Measurements from ENCODE around the gene PTDSS2. TPM values are rescaled to one million over a fixed set of nuclear protein-coding genes. Genes with fewer than 3 reads are reported as not detected.

The PTDSS2 gene
- total RNA-seq, 1 experiment from 2014 or later, result 49.5 TPM

DNA sequence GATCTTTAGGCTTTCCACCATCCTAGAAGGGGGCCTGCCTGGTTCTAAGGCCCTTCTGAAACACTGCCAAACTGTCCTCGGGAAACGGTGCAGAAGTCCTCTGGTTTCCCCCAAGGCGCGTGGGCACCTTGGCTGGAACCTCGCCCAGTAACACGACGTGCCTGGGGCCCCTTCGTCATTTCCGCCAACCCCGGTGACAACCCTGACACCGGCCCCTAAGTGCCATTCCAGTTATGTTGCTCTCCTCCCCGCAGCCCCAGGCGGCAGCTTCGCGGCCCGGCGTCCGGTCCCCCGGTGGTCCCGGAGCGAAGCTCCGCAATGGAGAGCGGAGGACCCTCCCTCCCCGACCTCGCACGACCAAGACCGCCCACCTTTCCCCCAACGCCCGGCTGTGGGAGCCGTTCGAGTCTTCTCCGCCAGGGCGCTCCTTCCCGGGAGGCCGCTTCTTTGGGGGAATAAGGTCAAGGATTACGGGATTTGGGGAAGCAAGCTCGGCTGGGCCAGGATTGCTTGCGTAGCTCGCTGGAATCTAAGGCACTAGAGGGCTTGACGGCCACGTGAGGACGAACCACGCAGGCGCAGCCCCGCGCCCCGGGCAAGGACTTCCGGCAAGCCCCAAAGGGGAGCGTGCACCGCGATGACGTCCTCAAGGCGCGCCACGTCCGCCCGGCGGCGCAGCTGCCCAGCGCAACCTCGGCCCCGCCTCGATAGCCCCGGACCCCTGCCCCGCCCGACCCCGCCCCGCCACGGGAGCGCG lies 56.3 kb downstream of the PTDSS2 start:
- CTCF ChIA-PET, result interaction anchor here (0.6 to 2.1 kb wide), 8 partner anchors 8 to 277 kb away, joined by 3 to 17 read pairs (median 4); partner anchors contain the start of genes HRAS and PTDSS2
- peak; percentile 64; the same call in 1 of the 2 replicates for TF ChIP-seq MYBL2 (CRISPR knock-in tag; IDR thresholded peaks at IDR 0.05)
- TF ChIP-seq FOXK1 (CRISPR knock-in tag; IDR thresholded peaks at IDR 0.05), result peak; percentile 94
- TF ChIP-seq ZNF263 (CRISPR knock-in tag; IDR thresholded peaks at IDR 0.05; ENCODE audit: low read depth), result no peak
- TF ChIP-seq, protein P1, sequence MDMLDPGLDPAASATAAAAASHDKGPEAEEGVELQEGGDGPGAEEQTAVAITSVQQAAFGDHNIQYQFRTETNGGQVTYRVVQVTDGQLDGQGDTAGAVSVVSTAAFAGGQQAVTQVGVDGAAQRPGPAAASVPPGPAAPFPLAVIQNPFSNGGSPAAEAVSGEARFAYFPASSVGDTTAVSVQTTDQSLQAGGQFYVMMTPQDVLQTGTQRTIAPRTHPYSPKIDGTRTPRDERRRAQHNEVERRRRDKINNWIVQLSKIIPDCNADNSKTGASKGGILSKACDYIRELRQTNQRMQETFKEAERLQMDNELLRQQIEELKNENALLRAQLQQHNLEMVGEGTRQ (CRISPR knock-in tag; IDR thresholded peaks at IDR 0.05), result peak; percentile 90
- TF ChIP-seq IRF2 (CRISPR knock-in tag; IDR thresholded peaks at IDR 0.05; ENCODE audit: borderline replicate concordance, low read depth), result no peak
- TF ChIP-seq, protein P2, sequence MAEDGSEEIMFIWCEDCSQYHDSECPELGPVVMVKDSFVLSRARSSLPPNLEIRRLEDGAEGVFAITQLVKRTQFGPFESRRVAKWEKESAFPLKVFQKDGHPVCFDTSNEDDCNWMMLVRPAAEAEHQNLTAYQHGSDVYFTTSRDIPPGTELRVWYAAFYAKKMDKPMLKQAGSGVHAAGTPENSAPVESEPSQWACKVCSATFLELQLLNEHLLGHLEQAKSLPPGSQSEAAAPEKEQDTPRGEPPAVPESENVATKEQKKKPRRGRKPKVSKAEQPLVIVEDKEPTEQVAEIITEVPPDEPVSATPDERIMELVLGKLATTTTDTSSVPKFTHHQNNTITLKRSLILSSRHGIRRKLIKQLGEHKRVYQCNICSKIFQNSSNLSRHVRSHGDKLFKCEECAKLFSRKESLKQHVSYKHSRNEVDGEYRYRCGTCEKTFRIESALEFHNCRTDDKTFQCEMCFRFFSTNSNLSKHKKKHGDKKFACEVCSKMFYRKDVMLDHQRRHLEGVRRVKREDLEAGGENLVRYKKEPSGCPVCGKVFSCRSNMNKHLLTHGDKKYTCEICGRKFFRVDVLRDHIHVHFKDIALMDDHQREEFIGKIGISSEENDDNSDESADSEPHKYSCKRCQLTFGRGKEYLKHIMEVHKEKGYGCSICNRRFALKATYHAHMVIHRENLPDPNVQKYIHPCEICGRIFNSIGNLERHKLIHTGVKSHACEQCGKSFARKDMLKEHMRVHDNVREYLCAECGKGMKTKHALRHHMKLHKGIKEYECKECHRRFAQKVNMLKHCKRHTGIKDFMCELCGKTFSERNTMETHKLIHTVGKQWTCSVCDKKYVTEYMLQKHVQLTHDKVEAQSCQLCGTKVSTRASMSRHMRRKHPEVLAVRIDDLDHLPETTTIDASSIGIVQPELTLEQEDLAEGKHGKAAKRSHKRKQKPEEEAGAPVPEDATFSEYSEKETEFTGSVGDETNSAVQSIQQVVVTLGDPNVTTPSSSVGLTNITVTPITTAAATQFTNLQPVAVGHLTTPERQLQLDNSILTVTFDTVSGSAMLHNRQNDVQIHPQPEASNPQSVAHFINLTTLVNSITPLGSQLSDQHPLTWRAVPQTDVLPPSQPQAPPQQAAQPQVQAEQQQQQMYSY (CRISPR knock-in tag; IDR thresholded peaks at IDR 0.05), result no peak
- TF ChIP-seq GABPB1 (CRISPR knock-in tag; IDR thresholded peaks at IDR 0.05), result peak; percentile 59; the same call in 1 of the 2 replicates
- TF ChIP-seq, protein P3, sequence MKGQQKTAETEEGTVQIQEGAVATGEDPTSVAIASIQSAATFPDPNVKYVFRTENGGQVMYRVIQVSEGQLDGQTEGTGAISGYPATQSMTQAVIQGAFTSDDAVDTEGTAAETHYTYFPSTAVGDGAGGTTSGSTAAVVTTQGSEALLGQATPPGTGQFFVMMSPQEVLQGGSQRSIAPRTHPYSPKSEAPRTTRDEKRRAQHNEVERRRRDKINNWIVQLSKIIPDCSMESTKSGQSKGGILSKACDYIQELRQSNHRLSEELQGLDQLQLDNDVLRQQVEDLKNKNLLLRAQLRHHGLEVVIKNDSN (CRISPR knock-in tag; IDR thresholded peaks at IDR 0.05), result peak; percentile 88
- TF ChIP-seq, protein P4, sequence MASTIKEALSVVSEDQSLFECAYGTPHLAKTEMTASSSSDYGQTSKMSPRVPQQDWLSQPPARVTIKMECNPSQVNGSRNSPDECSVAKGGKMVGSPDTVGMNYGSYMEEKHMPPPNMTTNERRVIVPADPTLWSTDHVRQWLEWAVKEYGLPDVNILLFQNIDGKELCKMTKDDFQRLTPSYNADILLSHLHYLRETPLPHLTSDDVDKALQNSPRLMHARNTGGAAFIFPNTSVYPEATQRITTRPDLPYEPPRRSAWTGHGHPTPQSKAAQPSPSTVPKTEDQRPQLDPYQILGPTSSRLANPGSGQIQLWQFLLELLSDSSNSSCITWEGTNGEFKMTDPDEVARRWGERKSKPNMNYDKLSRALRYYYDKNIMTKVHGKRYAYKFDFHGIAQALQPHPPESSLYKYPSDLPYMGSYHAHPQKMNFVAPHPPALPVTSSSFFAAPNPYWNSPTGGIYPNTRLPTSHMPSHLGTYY (CRISPR knock-in tag; IDR thresholded peaks at IDR 0.05), result 0 out of 2 replicates have a peak, but pooled peaks have one; percentile 23
- peak; percentile 74; the same call in 1 of the 2 replicates for TF ChIP-seq FOXP1 (CRISPR knock-in tag; IDR thresholded peaks at IDR 0.05; ENCODE audit: borderline replicate concordance)
- peak; percentile 98 for TF ChIP-seq CREM (CRISPR knock-in tag; IDR thresholded peaks at IDR 0.05)
- TF ChIP-seq GRHL2 (CRISPR knock-in tag; IDR thresholded peaks at IDR 0.05; ENCODE audit: insufficient replicate concordance, severe bottlenecking), result no peak
- TF ChIP-seq, protein P5, sequence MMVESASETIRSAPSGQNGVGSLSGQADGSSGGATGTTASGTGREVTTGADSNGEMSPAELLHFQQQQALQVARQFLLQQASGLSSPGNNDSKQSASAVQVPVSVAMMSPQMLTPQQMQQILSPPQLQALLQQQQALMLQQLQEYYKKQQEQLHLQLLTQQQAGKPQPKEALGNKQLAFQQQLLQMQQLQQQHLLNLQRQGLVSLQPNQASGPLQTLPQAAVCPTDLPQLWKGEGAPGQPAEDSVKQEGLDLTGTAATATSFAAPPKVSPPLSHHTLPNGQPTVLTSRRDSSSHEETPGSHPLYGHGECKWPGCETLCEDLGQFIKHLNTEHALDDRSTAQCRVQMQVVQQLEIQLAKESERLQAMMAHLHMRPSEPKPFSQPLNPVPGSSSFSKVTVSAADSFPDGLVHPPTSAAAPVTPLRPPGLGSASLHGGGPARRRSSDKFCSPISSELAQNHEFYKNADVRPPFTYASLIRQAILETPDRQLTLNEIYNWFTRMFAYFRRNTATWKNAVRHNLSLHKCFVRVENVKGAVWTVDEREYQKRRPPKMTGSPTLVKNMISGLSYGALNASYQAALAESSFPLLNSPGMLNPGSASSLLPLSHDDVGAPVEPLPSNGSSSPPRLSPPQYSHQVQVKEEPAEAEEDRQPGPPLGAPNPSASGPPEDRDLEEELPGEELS (CRISPR knock-in tag; IDR thresholded peaks at IDR 0.05), result no peak; the same call in 1 of the 2 replicates
- TF ChIP-seq ZNF219 (CRISPR knock-in tag; IDR thresholded peaks at IDR 0.05; ENCODE audit: borderline replicate concordance), result no peak
- TF ChIP-seq, protein P6, sequence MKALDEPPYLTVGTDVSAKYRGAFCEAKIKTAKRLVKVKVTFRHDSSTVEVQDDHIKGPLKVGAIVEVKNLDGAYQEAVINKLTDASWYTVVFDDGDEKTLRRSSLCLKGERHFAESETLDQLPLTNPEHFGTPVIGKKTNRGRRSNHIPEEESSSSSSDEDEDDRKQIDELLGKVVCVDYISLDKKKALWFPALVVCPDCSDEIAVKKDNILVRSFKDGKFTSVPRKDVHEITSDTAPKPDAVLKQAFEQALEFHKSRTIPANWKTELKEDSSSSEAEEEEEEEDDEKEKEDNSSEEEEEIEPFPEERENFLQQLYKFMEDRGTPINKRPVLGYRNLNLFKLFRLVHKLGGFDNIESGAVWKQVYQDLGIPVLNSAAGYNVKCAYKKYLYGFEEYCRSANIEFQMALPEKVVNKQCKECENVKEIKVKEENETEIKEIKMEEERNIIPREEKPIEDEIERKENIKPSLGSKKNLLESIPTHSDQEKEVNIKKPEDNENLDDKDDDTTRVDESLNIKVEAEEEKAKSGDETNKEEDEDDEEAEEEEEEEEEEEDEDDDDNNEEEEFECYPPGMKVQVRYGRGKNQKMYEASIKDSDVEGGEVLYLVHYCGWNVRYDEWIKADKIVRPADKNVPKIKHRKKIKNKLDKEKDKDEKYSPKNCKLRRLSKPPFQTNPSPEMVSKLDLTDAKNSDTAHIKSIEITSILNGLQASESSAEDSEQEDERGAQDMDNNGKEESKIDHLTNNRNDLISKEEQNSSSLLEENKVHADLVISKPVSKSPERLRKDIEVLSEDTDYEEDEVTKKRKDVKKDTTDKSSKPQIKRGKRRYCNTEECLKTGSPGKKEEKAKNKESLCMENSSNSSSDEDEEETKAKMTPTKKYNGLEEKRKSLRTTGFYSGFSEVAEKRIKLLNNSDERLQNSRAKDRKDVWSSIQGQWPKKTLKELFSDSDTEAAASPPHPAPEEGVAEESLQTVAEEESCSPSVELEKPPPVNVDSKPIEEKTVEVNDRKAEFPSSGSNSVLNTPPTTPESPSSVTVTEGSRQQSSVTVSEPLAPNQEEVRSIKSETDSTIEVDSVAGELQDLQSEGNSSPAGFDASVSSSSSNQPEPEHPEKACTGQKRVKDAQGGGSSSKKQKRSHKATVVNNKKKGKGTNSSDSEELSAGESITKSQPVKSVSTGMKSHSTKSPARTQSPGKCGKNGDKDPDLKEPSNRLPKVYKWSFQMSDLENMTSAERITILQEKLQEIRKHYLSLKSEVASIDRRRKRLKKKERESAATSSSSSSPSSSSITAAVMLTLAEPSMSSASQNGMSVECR (CRISPR knock-in tag; IDR thresholded peaks at IDR 0.05; ENCODE audit: borderline replicate concordance), result peak; percentile 84; the same call in 1 of the 2 replicates
- TF ChIP-seq RELA (CRISPR knock-in tag; IDR thresholded peaks at IDR 0.05; ENCODE audit: borderline replicate concordance), result 0 out of 2 replicates have a peak, but pooled peaks have one; percentile 38
- TF ChIP-seq, protein P7, sequence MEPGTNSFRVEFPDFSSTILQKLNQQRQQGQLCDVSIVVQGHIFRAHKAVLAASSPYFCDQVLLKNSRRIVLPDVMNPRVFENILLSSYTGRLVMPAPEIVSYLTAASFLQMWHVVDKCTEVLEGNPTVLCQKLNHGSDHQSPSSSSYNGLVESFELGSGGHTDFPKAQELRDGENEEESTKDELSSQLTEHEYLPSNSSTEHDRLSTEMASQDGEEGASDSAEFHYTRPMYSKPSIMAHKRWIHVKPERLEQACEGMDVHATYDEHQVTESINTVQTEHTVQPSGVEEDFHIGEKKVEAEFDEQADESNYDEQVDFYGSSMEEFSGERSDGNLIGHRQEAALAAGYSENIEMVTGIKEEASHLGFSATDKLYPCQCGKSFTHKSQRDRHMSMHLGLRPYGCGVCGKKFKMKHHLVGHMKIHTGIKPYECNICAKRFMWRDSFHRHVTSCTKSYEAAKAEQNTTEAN (CRISPR knock-in tag; IDR thresholded peaks at IDR 0.05), result peak; percentile 50; the same call in 1 of the 2 replicates
- TF ChIP-seq, protein P8, sequence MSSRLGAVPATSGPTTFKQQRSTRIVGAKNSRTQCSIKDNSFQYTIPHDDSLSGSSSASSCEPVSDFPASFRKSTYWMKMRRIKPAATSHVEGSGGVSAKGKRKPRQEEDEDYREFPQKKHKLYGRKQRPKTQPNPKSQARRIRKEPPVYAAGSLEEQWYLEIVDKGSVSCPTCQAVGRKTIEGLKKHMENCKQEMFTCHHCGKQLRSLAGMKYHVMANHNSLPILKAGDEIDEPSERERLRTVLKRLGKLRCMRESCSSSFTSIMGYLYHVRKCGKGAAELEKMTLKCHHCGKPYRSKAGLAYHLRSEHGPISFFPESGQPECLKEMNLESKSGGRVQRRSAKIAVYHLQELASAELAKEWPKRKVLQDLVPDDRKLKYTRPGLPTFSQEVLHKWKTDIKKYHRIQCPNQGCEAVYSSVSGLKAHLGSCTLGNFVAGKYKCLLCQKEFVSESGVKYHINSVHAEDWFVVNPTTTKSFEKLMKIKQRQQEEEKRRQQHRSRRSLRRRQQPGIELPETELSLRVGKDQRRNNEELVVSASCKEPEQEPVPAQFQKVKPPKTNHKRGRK (CRISPR knock-in tag; IDR thresholded peaks at IDR 0.05; ENCODE audit: borderline replicate concordance), result no peak

More for the DNA sequence above, 56.3 kb downstream of the PTDSS2 start:
- H3K4me3 Mint-ChIP-seq, result peak overlapping the region; percentile 93
- no peaks in the 10 kb centered on the region for H3K9me3 Mint-ChIP-seq
- POLR2A ChIA-PET, result interaction anchor here (0.5 to 1.2 kb wide), 6 partner anchors 13 to 111 kb away, joined by 3 to 5 read pairs (median 4); partner anchors contain the start of gene PTDSS2
- peaks cover 12% of the 10 kb centered on the region for H3K4me1 Mint-ChIP-seq
- DNase-seq (ENCODE audit: low spot score) (peak; percentile 98), ATAC-seq (peak; percentile 75)
- H3K27me3 Mint-ChIP-seq (ENCODE audit: low read depth), result no peaks in the 10 kb centered on the region; the same call in 1 of the 2 replicates
- peak overlapping the region; percentile 99 for H3K27ac Mint-ChIP-seq
- H3K36me3 Mint-ChIP-seq, result peaks cover 6% of the 10 kb centered on the region; the same call in 1 of the 2 replicates
